Lower leg skin (tissue), 4 donors: ENCODE results near the gene TMEM86B. TPM values are rescaled to one million over a fixed set of nuclear protein-coding genes. Genes with fewer than 3 reads are reported as not detected.

ENCODE experiments used
- DNase-seq, 2 donors: peaks; one replicate each; pipeline ENCODE4 v3.0.0-alpha.2; 2019; ENCODE audit warnings: low spot score in 2 of 2
- H3K4me3 ChIP-seq: fragments of 200-600 bp; sonication (generic); 2 replicates; pipeline ENCODE4 v1.5.1; 2017; ENCODE audit warnings: mild to moderate bottlenecking, low read depth; ENCODE audit not compliant: poor library complexity, severe bottlenecking
- POLR2A ChIP-seq, 2 donors: fragments of 450-650 bp; IDR thresholded peaks; one replicate each; pipeline ENCODE4 v1.6.1; 2016 to 2017; ENCODE audit warnings: antibody characterized with exemption in 2 of 2, mild to moderate bottlenecking in 1 of 2, moderate library complexity in 1 of 2
- WGBS, 2 donors: methylation state at CpG; one replicate each; pipeline ENCODE4 v1.1.5; 2018; 5-methylcytosine and 5-hydroxymethylcytosine counted together
- intact Hi-C: fragments of 100-400 bp; cut with DNase I; formaldehyde crosslinking; loops from one replicate; pipeline ENCODE4 v1.15.0; 2023; ENCODE audit warnings: low total_unique reads
- total RNA-seq, 4 donors: library from RNA; depleted of rRNA; stranded (reverse); fragments of >200 nt; gene quantifications; one replicate each; pipeline ENCODE4 v1.1.0, GENCODE V29; 2016
- TF ChIP-seq, protein P1 (sequence below), 3 donors: fragments of 450-650 bp; IDR thresholded peaks; one replicate each; pipeline ENCODE4 v1.5.1; 2016; ENCODE audit warnings: antibody characterized with exemption in 3 of 3, mild to moderate bottlenecking in 3 of 3, moderate library complexity in 2 of 3

TMEM86B gene
- total RNA-seq, 4 donors from 2014 or later, result 1.1 to 2.4 (median 1.6) TPM

DNA sequence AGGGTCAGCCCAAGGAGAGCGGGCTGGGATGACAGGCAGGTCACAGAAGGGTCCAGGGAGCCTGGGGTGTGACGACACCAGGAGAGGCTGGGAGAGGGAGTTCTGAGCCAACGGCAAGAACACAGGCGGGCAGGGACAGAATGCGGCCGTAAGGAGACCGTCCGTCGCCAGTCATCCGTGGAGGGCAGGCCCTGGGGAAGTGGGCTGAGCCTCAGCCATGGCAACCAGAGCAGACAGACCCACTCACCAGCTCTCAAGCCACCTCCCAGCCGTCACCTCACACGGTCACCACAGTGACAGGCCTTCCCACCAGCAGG, 3.7 kb upstream of the TMEM86B start:
- DNase-seq, result no peak
- H3K4me3 ChIP-seq, result no peak overlapping the region
- 87 to 91% methylated on average over 12 of the region's 12 CpGs for WGBS, 2 donors
- intact Hi-C loops, result no loop called here
- no peak for TF ChIP-seq POLR2A (IDR thresholded peaks at IDR 0.05)
- TF ChIP-seq, protein P1, sequence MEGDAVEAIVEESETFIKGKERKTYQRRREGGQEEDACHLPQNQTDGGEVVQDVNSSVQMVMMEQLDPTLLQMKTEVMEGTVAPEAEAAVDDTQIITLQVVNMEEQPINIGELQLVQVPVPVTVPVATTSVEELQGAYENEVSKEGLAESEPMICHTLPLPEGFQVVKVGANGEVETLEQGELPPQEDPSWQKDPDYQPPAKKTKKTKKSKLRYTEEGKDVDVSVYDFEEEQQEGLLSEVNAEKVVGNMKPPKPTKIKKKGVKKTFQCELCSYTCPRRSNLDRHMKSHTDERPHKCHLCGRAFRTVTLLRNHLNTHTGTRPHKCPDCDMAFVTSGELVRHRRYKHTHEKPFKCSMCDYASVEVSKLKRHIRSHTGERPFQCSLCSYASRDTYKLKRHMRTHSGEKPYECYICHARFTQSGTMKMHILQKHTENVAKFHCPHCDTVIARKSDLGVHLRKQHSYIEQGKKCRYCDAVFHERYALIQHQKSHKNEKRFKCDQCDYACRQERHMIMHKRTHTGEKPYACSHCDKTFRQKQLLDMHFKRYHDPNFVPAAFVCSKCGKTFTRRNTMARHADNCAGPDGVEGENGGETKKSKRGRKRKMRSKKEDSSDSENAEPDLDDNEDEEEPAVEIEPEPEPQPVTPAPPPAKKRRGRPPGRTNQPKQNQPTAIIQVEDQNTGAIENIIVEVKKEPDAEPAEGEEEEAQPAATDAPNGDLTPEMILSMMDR (IDR thresholded peaks at IDR 0.05), result no peak

DNA sequence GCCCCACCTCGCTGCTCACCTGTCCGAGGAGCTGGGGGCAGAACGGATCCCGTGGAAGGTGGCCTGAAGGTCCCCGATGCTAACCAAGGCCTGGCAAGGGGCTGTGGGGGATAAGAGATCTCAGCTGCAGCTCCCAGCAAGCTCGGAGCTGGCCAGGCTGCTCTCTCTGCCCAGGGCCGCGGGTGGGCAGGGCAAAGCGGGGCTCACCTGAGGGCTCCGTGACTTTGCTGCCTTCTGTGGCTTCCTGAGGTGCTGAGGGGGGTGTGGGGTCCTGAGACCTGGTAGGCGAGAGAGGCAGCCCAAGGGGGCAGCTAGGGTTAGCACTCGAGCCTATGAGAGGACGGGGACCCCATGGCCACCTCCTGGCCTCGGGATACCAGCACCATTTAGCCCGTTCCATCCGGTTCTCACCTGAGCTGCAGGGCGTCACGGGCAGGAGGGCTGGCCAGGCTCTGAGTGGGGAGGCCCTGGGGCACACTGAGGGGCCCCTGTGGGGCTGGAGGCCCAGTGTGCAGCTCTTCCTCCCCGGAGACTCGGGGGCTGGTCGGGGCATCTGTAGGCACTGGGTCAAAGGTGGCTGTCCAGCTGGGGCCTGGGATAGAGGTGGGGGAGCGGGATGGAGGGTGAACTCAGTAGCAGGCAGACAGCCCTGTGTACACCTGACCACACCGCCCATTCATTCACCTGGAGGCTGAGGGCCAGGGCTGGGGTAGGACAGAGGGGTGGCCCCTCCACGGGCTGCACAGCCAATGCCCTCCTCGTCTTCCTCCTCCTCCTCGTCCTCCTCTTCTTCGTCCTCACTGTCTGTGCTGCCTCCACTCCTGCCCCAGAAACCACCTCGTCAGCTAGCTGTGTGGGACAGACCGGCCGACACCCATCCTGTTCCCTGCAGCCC, 3.1 kb upstream of the TMEM86B start:
- TF ChIP-seq, protein P1 (IDR thresholded peaks at IDR 0.05), result no peak
- TF ChIP-seq POLR2A (IDR thresholded peaks at IDR 0.05), result no peak
- intact Hi-C loops, result no loop called here
- H3K4me3 ChIP-seq, result no peak overlapping the region
- DNase-seq, result no peak
- 94 to 95% methylated on average over 29 to 30 of the region's 30 CpGs for WGBS, 2 donors

DNA sequence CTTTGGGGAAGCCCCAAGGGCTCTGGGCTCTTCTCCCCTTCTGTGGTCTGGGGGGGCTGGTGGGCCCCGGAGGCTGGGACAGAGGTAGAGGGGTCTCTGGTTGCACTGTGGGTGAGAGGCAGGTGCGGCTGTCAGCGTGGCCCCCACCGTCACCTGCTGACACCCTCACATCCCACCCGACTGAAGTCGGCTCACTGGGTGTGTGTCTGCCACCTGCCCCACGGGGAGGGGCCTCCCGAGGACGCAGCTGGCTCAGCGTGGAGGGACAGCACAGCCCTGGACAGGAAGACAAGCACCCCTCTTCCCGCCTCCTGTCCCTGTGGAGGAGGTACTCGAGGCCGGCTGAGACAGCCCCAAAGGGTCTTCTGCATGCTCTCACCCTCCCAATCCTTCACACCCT, 2.2 kb upstream of the TMEM86B start:
- DNase-seq, result no peak
- 85 to 87% methylated on average over 12 to 13 of the region's 13 CpGs for WGBS, 2 donors
- no peak for TF ChIP-seq POLR2A (IDR thresholded peaks at IDR 0.05)
- TF ChIP-seq, protein P1 (IDR thresholded peaks at IDR 0.05), result no peak
- no peak overlapping the region for H3K4me3 ChIP-seq
- intact Hi-C loops, result no loop called here

DNA sequence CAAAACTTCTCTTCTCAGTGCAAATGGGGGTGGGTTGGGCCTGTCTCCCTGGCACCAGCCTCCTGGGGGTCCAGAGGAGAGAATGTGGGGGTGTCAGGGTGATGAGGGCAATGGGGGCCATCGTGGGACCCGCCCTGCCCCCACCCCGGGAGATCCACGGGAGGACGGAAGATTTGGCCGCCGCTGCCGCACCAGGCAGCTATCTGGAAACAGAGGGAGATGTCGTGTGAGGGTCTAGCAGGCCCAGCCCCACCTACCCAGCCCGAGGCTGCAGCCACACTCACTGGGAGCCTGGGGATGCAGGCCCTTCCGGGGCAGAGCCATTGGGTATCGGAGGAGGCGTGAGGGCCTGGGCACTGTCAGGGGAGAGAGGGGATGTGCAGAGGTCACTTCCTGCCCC, 1.8 kb upstream of the TMEM86B start:
- WGBS, 2 donors, result 79 to 83% methylated on average over 5 to 12 of the region's 13 CpGs
- no peak for TF ChIP-seq POLR2A (IDR thresholded peaks at IDR 0.05)
- TF ChIP-seq, protein P1 (IDR thresholded peaks at IDR 0.05), result no peak
- no peak for DNase-seq
- intact Hi-C loops, result no loop called here
- no peak overlapping the region for H3K4me3 ChIP-seq

DNA sequence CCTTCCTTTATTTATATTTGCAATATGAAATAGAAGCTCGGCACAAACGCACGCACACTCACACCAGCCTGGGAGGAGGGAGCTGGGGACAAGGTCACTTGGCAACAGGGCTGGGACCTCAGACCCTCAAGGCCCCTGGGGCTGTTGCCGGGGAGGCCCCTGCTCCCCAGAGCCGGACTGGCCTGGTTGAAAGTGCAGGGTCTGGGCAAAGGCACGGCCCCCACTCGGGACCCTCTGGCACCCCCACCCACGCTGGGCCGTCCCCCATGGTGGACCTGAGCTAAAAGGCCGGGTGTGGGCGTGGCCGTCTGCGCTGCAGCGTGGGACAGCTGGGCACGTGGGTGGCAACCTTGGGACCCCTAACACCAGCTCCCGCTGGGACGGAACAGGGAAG, 1.2 kb upstream of the TMEM86B start:
- no peak for TF ChIP-seq POLR2A (IDR thresholded peaks at IDR 0.05)
- TF ChIP-seq, protein P1 (IDR thresholded peaks at IDR 0.05), result no peak
- no peak for DNase-seq
- WGBS, 2 donors, result 79 to 84% methylated on average over 15 to 16 of the region's 17 CpGs

More for the DNA sequence above, 1.2 kb upstream of the TMEM86B start:
- H3K4me3 ChIP-seq, result no peak overlapping the region
- intact Hi-C loops, result no loop called here
